Activated CD8-positive, alpha-beta memory T cell treated with anti-CD3 and anti-CD28 coated beads for 36 hours (primary cell): Measurements from ENCODE around the gene ZNF219. TPM values are rescaled to one million over a fixed set of nuclear protein-coding genes. Genes with fewer than 3 reads are reported as not detected.
"Not testable (repeated sequence)": the region's sequence is repeated elsewhere in the genome, so short reads cannot be mapped to it uniquely, and the experiment has no call there.

Source experiments
- CTCF ChIA-PET: fragments of 350-600 bp; sonication (Branson Sonifier 250); formaldehyde crosslinking; loops from one replicate; lab custom pipeline; 2021; ENCODE audit warnings: antibody characterized with exemption; lab: Charles Lee
- POLR2A ChIA-PET: fragments of 350-600 bp; sonication (Branson Sonifier 250); formaldehyde crosslinking; loops from one replicate; lab custom pipeline; 2021; ENCODE audit warnings: antibody characterized with exemption; lab: Charles Lee
- total RNA-seq, 2 experiments: library from RNA; stranded (reverse); gene quantifications; one replicate each; pipeline ENCODE4 v1.2.3, GENCODE V29; 2021

Gene ZNF219
- total RNA-seq, 2 experiments from 2014 or later = 7.1 to 9.3 TPM

DNA sequence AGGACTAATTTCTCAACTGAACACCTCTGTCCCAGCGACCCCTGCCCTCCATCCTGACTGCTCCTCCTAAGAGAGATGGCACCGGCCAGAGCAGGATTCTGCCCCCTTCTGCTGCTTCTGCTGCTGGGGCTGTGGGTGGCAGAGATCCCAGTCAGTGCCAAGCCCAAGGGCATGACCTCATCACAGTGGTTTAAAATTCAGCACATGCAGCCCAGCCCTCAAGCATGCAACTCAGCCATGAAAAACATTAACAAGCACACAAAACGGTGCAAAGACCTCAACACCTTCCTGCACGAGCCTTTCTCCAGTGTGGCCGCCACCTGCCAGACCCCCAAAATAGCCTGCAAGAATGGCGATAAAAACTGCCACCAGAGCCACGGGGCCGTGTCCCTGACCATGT, 55.5 kb downstream of the ZNF219 start:
- ChIA-PET POLR2A (no interaction called here), CTCF (interaction anchor here (0.9 kb wide), 1 partner anchor 72 kb away, joined by 3 read pairs; no protein-coding TSS in a partner anchor)

DNA sequence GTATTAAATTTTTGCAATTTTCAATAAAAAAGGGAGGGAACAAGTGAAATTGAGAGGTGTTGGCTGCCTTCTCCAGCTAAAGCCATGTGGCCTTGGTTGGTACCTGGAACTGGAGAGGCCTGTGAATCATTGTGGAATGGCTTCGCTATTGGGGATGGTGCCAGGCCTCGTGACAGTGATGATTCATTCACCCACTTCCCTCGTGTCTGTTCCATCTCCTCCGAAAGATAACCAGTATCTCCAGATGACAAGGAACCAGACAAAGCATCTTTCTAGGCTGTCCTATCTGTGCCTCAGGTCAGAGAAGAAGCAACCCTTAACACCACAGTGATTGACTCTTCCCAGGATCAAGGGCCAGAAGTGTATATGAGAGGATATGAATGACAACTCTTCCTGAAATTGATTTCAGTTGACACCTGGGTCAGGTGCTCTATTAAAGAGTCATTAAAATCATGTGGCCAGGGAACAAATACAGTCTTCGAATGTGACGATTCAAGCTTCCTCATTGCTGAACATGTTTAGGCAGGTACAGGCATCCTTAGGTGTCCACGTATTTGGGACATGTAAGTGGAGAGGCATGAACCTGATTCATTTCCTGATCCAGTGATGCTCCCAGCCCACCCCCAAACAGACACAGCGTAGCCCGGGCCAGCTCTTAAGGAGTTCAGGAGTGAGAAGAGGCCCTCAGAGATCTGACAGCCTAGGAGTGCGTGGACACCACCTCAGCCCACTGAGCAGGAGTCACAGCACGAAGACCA, 56.6 kb downstream of the ZNF219 start, which contains the start of gene RNASE7:
TSS of gene RNASE7 (plus strand) at position 687 of the 758 bp plus-strand sequence. CDS start 631 bp downstream, outside the sequence.
- CTCF ChIA-PET = interaction anchor here (0.9 to 4.2 kb wide), 2 partner anchors 28 to 71 kb away, joined by 3 to 45 read pairs; no protein-coding TSS in a partner anchor
- POLR2A ChIA-PET = no interaction called here

DNA sequence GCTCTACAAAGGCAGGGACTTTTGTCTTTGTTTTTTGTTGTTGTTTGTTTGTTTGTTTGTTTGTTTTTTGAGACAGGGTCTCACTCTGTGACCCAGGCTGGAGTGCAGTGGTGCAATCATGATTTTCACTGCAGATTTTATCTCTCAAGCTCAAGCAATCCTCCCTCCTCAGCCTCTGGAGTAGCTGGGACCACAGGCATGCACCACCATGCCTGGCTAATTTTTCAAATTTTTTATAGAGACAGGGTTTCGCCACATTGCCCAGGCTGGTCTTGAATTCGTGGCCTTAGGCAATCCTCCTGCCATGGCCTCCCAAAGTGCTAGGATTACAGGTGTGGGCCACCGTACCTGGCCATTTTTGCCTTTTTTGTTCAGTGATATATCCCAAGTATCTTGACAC, 57.5 kb downstream of the ZNF219 start:
- POLR2A ChIA-PET = not testable (repeated sequence)
- CTCF ChIA-PET = interaction anchor here (4.2 kb wide), 1 partner anchor 28 kb away, joined by 45 read pairs; no protein-coding TSS in a partner anchor

DNA sequence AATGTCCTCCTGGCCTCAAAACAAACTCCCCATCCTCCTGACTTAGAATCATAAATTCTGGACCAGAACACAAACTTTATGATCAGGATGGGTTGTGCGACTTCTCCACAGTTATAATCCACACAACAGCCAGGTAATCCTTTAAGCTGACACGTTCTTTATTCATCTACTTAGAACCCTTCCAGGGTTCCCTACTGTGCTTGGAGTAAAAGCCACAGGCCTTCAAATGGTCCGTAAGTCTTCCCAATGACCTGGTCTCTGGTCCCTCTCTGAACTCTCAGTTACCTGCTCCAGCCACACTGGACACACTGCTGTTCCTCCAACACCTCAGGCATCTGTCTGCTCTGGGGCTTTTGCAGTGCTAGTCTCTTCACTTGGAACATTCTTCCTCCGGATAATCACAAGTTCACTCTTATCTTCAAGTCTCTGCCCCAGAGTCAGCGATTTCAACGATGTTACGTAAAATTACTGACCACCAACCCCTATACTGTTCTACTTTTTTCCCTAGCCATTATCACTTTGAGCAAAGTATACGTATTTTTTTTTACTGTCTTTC, 58.0 kb downstream of the ZNF219 start:
- CTCF ChIA-PET = interaction anchor here (1.0 to 4.2 kb wide), 4 partner anchors 11 to 52 kb away, joined by 3 to 45 read pairs (median 5); no protein-coding TSS in a partner anchor
- POLR2A ChIA-PET = no interaction called here

Other genes starting within 250 kb of the ZNF219 start
- gene RNASE3, start 207.3 kb downstream of the ZNF219 start, total RNA-seq = not detected
- gene RNASE2, start 143.2 kb downstream of the ZNF219 start, total RNA-seq = not detected
- gene METTL17, start 108.7 kb downstream of the ZNF219 start, total RNA-seq = 100 to 1,000 TPM; 105 to 106 TPM
- under 1 TPM in 1 of 2 experiments, not detected in 1; 0.34 TPM for gene SLC39A2, start 99.4 kb downstream of the ZNF219 start, total RNA-seq
- 1 to 10 TPM; 4.0 to 4.5 TPM for gene NDRG2, start 73.6 kb downstream of the ZNF219 start, total RNA-seq
- gene TPPP2, start 68.4 kb downstream of the ZNF219 start, total RNA-seq = not detected
- gene RNASE13, start 63.8 kb downstream of the ZNF219 start, total RNA-seq = not detected
- gene RNASE7, start 56.3 kb downstream of the ZNF219 start, total RNA-seq = not detected
- not detected for gene RNASE8, start 40.8 kb downstream of the ZNF219 start, total RNA-seq
- under 1 TPM; 0.11 to 0.48 TPM for gene ARHGEF40, start 28.4 kb downstream of the ZNF219 start, total RNA-seq
- under 1 TPM in 1 of 2 experiments, not detected in 1; 0.13 TPM for gene TMEM253, start 2.4 kb upstream of the ZNF219 start, total RNA-seq
- not detected for gene OR5AU1, start 57.4 kb upstream of the ZNF219 start, total RNA-seq
- 1,000 to 10,000 TPM; 1,162 to 1,180 TPM for gene HNRNPC, start 170.8 kb upstream of the ZNF219 start, total RNA-seq
- not detected for gene RPGRIP1, start 181.4 kb upstream of the ZNF219 start, total RNA-seq